Nephron progenitor cell (in vitro differentiated cells): ENCODE results near the gene TTBK2.

Experiments
- DNase-seq: peaks from one replicate; pipeline ENCODE4 v3.0.0; 2021
- H3K27ac Mint-ChIP-seq: 2 replicates; pipeline ENCODE4 v1.8.0; 2021; ENCODE audit warnings: mild to moderate bottlenecking, moderate library complexity, mixed read lengths
- H3K27me3 Mint-ChIP-seq: 2 replicates; pipeline ENCODE4 v1.8.0; 2021; ENCODE audit warnings: mild to moderate bottlenecking, low read depth, mixed read lengths; ENCODE audit not compliant: poor library complexity
- H3K36me3 Mint-ChIP-seq: 2 replicates; pipeline ENCODE4 v1.8.0; 2021; ENCODE audit warnings: low read depth, mixed read lengths
- H3K4me1 Mint-ChIP-seq: 2 replicates; pipeline ENCODE4 v1.8.0; 2021; ENCODE audit warnings: mixed read lengths
- H3K4me3 Mint-ChIP-seq: 2 replicates; pipeline ENCODE4 v1.8.0; 2021; ENCODE audit warnings: mild to moderate bottlenecking, moderate library complexity, mixed read lengths
- H3K9me3 Mint-ChIP-seq: 2 replicates; pipeline ENCODE4 v1.8.0; 2021; ENCODE audit warnings: mild to moderate bottlenecking, moderate library complexity, mixed read lengths
- TF ChIP-seq, protein P1 (sequence below): fragments of 200-600 bp; sonication (generic); IDR thresholded peaks from 2 replicates; pipeline ENCODE4 v1.5.0; 2021; ENCODE audit warnings: antibody characterized with exemption

TTBK2 gene

DNA sequence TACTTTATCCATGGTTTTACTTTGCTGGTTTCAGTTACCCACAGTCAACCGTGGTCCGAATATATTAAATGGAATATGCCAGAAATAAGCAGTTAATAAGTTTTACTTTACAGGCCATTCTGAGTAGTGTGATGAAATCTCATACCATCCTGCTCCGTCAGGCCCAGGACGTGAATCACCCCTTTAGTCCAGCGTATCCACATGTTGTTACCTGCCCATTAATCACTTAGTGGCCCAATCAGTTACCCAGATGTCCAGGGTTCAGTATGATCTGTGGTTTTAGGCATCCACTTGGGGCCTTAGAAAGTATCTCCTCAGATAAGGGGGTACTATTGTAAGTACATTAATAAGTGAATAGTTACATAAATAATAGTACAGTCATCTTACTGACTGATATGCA lies 88.0 kb downstream of the TTBK2 start:
- DNase-seq, result no peak
- H3K4me3 Mint-ChIP-seq, result no peak overlapping the region
- H3K27me3 Mint-ChIP-seq, result no peaks in the 10 kb centered on the region
- H3K27ac Mint-ChIP-seq, result no peak overlapping the region
- H3K36me3 Mint-ChIP-seq, result peaks cover 30% of the 10 kb centered on the region
- TF ChIP-seq, protein P1, sequence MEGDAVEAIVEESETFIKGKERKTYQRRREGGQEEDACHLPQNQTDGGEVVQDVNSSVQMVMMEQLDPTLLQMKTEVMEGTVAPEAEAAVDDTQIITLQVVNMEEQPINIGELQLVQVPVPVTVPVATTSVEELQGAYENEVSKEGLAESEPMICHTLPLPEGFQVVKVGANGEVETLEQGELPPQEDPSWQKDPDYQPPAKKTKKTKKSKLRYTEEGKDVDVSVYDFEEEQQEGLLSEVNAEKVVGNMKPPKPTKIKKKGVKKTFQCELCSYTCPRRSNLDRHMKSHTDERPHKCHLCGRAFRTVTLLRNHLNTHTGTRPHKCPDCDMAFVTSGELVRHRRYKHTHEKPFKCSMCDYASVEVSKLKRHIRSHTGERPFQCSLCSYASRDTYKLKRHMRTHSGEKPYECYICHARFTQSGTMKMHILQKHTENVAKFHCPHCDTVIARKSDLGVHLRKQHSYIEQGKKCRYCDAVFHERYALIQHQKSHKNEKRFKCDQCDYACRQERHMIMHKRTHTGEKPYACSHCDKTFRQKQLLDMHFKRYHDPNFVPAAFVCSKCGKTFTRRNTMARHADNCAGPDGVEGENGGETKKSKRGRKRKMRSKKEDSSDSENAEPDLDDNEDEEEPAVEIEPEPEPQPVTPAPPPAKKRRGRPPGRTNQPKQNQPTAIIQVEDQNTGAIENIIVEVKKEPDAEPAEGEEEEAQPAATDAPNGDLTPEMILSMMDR, result no peak
- peaks cover 6% of the 10 kb centered on the region for H3K9me3 Mint-ChIP-seq
- no peaks in the 10 kb centered on the region for H3K4me1 Mint-ChIP-seq

DNA sequence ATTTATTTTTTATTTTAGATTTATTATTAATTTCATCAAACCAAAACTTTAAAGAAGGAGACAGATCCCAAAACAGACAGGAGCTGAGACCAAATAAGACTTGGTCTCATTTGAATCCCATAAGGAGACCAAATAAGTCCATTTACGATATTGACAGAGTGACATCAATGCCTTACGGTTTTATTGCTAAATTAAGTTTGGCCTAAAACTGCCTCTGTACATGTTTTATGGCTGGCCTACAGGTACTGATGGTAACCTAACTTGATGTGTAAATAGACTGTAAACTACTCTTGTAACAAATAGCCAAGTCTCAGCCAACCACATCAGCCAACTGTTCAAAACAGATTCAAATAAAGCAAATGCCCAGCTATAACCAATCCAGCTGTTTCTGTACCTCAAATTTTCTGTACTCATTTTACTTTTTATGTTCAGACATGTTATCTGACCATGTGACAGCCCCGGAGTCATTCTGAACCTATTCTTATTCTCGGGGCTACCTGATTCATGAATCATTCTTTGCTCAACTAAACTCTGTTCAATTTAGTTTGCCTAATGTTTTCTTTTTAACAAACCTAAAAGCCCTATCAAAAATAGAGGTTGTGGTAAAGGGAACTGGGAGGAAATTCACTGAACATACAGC lies 94.2 kb downstream of the TTBK2 start:
- Mint-ChIP-seq H3K4me1 (peaks cover 5% of the 10 kb centered on the region), H3K36me3 (peaks cover 52% of the 10 kb centered on the region), H3K27me3 (no peaks in the 10 kb centered on the region)

DNA sequence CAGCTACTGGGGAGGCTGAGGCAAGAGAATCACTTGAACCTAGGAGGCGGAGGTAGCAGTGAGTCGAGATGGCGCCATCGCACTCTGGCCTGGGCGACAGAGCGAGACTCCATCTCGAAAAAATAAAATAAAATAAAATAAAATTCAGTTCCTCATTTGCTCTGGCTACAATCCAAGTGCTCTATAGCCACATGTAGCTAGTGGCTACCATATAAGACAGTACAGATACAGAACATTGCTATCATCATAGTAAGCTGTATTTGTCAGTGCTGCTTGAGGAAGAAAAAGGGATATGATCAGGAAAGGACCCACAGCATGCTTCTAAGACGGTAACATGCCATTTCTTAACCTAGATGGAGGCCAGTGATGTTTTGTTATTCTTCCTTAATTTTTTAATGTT lies 95.0 kb downstream of the TTBK2 start:
- no peak for DNase-seq
- Mint-ChIP-seq H3K9me3 (no peaks in the 10 kb centered on the region), H3K27ac (no peak overlapping the region), H3K27me3 (no peaks in the 10 kb centered on the region), H3K4me1 (peaks cover 5% of the 10 kb centered on the region), H3K36me3 (peaks cover 59% of the 10 kb centered on the region), H3K4me3 (no peak overlapping the region)
- TF ChIP-seq, protein P1, result no peak

More for the DNA sequence above, 94.2 kb downstream of the TTBK2 start:
- TF ChIP-seq, protein P1, result no peak
- Mint-ChIP-seq H3K27ac (no peak overlapping the region), H3K4me3 (no peak overlapping the region), H3K9me3 (no peaks in the 10 kb centered on the region)
- no peak for DNase-seq

DNA sequence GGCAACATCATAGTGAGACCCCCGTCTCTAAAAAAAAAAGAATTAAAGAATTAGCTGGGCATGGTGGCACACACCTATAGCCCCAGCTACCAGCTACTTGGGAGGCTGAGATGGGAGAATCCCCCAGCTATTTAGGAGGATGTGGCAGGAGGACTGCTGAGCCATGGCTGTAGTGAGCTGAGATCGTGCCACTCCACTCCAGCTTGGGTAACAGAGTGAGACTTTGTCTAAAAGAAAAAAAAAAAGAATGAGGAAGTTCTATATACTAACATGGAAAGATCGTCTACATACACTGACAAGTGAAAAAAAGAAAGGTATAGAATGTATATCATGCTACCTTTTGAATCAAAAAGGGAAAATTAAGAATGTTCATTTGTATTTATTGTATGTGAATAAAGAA lies 99.8 kb downstream of the TTBK2 start:
- Mint-ChIP-seq H3K27ac (no peak overlapping the region), H3K9me3 (no peaks in the 10 kb centered on the region), H3K27me3 (no peaks in the 10 kb centered on the region), H3K4me1 (peaks cover 10% of the 10 kb centered on the region), H3K36me3 (peaks cover 65% of the 10 kb centered on the region), H3K4me3 (no peak overlapping the region)
- TF ChIP-seq, protein P1, result no peak
- DNase-seq, result no peak

DNA sequence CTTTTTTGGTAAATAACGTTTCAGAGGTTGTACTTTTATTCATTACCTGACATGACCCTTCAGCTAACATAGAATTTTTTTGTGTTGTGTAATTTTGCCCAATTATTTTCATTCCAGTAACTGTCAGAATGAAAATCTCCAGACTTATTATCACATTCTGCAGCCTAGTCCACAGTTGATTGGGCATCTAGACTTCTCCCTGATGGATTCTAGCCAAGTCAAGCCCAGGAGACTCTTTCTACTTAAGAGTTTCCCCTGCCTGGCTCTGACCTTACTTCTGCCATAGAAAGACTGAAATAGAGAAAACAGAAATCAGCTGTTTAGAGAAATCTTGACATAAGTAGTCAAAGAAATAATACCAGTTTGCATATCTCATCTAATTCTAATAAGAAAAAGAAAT lies 100.8 kb downstream of the TTBK2 start:
- no peak for DNase-seq
- no peak overlapping the region for H3K27ac Mint-ChIP-seq
- H3K9me3 Mint-ChIP-seq, result no peaks in the 10 kb centered on the region
- peaks cover 10% of the 10 kb centered on the region for H3K4me1 Mint-ChIP-seq
- TF ChIP-seq, protein P1, result no peak
- no peak overlapping the region for H3K4me3 Mint-ChIP-seq
- H3K27me3 Mint-ChIP-seq, result no peaks in the 10 kb centered on the region
- peaks cover 60% of the 10 kb centered on the region for H3K36me3 Mint-ChIP-seq

DNA sequence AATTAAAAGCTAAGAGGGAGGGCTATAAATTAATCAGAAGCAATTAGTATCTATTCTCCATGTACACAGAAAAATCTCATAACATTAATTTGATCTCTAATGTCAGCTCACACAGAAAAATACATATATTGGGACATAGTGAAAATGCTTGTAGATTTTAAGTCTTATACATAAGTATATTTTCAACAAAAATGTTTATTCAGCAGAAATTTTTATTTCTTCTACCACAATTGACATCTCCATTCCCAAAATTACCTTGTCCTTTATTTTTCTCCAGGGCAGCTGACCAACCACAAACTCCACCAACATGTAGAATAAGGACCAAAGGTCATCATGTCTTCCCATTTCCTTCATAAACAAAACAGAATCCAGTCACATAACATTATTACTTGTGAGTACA lies 109.1 kb downstream of the TTBK2 start:
- Mint-ChIP-seq H3K4me3 (no peak overlapping the region), H3K4me1 (no peaks in the 10 kb centered on the region), H3K9me3 (no peaks in the 10 kb centered on the region), H3K36me3 (peaks cover 19% of the 10 kb centered on the region), H3K27ac (no peak overlapping the region), H3K27me3 (no peaks in the 10 kb centered on the region)
- TF ChIP-seq, protein P1, result no peak
- no peak for DNase-seq
